GM12872 (cell line): Measurements from ENCODE around the gene LIN7B.

Source experiments
- TF ChIP-seq, protein P1 (sequence below): IDR thresholded peaks from 3 replicates; pipeline ENCODE4 v1.5.1; 2011; ENCODE audit warnings: low read depth, mild to moderate bottlenecking, low read length, moderate library complexity; ENCODE audit not compliant: insufficient read depth

Gene LIN7B

DNA sequence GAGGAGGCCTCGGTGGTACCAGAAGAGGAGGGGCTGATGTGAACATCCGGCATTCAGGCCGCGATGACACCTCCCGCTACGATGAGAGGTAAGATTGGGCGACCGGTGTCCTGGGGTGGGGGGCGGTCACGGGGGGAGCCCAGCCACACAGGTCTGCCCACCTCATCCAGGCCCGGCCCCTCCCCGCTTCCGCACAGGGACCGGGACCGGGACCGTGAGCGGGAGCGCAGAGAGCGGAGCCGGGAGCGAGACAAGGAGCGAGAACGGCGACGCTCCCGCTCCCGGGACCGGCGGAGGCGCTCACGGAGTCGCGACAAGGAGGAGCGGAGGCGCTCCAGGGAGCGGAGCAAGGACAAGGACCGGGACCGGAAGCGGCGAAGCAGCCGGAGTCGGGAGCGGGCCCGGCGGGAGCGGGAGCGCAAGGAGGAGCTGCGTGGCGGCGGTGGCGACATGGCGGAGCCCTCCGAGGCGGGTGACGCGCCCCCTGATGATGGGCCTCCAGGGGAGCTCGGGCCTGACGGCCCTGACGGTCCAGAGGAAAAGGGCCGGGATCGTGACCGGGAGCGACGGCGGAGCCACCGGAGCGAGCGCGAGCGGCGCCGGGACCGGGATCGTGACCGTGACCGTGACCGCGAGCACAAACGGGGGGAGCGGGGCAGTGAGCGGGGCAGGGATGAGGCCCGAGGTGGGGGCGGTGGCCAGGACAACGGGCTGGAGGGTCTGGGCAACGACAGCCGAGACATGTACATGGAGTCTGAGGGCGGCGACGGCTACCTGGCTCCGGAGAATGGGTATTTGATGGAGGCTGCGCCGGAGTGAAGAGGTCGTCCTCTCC is 6.3 kb upstream of the LIN7B start:
- TF ChIP-seq, protein P1, sequence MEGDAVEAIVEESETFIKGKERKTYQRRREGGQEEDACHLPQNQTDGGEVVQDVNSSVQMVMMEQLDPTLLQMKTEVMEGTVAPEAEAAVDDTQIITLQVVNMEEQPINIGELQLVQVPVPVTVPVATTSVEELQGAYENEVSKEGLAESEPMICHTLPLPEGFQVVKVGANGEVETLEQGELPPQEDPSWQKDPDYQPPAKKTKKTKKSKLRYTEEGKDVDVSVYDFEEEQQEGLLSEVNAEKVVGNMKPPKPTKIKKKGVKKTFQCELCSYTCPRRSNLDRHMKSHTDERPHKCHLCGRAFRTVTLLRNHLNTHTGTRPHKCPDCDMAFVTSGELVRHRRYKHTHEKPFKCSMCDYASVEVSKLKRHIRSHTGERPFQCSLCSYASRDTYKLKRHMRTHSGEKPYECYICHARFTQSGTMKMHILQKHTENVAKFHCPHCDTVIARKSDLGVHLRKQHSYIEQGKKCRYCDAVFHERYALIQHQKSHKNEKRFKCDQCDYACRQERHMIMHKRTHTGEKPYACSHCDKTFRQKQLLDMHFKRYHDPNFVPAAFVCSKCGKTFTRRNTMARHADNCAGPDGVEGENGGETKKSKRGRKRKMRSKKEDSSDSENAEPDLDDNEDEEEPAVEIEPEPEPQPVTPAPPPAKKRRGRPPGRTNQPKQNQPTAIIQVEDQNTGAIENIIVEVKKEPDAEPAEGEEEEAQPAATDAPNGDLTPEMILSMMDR, result no peak

DNA sequence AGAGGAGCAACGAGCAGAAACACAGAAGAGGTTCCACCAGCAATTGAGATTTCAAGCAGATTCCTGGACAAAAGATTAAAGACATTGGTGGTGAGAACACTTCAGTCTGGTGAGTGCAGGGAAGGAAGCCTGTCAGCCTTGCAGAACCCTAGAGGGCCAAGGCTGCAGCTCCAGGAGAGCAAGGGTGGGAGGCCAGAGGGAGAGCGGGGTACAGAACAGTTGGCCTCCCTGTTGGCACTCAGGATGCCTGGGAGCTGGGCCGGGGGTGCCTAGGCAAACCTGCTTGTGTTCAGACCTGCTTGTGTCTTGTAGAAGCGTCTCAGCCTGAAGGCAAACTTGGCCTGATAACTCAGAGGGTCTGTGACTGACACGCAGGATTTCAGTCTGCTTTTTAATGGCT is 5.1 kb upstream of the LIN7B start:
- TF ChIP-seq, protein P1, result no peak

DNA sequence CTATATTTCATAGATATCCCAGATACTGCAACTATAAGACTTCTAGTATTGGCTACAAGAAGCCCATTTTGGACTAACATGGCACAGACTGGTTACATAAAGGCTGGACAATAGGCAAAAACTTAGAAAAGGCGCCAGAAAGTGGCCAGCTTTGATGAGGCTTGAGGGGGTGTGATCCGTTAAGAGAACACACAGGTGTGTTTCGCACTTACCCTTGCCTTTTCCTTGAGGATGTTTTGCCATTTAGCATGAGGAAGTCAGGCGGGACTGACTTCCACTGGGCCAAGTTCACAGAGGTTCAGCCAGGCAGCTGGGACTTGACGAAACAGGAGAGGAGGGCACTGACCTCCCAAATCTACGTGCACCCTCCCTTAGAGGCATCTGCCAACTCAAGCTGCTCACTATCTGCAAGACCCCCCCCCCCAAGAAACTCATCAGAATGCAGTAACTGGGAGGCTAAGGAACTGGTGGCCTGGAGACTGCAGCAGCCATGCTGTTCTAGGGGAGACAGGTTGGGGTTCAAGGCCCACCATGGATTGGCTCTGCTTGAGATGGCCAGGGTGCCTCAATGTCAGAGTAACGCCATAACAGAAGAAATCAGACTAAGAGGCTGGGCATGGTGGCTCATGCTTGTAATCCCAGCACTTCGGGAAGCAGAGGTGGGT is 4.5 kb upstream of the LIN7B start:
- TF ChIP-seq, protein P1, result no peak

DNA sequence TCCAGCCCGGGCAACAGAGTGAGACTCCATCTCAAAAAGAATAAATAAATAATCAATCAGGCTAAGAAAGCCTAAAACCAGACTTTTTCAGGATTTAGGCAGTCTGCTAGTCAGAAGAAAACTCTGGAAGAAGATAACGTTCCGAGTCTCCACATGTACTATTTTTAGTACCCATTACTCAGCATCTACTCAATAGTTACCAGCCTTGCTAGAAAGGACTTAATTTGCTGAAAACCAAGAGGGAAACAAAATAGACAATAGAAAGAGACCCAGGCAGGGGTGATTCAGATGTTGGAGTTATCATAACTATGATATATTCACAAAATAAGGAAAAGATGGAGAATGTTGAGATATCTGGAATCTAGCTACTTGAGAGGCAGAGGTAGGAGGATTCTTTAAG is 3.6 kb upstream of the LIN7B start:
- TF ChIP-seq, protein P1, result no peak

DNA sequence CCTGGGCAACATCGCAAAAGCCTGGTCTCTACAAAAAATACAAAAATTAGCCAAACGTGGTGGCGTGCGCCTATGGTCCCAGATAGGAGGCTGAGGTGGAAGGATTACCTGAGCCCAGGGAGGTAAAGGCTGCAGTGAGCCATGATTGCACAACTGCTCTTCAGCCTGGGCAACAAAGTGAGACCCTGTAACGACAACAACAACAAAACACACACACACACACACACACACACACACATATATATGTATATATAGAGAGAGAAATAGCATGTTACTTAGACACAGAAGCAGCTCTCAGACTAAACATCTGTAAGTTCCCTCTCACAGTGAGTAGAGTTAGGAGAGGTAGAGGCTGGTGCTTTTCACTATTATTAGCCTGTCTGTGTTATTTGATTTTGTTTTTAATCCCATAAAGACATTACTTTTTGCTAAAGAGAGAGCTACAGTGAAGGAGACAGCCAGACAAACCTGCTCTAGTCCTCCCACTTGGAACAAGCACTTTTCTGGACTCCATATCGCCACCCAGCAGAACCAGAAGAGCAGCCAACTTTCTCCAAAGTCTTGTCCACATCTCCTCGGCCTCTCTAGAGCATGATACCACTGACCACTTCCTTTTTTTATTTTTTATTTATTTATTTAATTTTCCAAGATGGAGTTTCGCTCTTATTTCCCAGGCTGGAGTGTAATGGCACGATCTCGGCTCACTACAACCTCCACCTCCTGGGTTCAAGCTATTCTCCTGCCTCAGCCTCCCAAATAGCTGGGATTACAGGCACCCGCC is 2.8 kb upstream of the LIN7B start:
- TF ChIP-seq, protein P1, result no peak

DNA sequence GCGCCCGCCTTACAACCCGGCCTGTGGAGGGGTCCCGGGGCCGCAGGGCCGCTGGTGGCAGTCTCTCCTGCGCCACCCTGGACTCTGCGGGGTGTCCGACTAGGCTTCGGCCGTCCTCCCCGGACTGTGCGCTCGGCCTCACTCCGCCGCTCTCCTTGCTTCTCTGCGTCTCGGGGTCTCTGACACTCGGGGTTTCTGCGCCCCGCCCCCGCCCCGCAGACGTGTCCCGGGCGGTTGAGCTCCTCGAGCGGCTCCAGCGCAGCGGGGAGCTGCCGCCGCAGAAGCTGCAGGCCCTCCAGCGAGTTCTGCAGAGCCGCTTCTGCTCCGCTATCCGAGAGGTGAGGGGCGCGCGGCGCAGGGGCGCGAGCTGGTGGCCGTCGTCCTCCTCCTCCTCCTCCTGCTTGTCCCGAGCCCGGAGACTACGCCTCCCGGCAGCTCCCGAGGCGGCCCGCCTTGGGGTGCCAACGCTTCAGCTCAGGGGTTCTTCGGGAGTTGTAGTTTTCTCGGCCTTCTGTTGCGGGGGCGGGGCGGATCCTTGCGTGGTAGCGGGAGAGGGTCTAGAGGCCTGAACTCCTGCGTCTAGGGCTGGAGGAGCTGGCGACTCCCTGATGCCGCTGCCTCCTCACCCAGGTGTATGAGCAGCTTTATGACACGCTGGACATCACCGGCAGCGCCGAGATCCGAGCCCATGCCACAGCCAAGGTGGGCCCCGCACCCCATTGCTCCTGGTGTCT is 627 bp downstream of the LIN7B start:
- TF ChIP-seq, protein P1, result no peak

DNA sequence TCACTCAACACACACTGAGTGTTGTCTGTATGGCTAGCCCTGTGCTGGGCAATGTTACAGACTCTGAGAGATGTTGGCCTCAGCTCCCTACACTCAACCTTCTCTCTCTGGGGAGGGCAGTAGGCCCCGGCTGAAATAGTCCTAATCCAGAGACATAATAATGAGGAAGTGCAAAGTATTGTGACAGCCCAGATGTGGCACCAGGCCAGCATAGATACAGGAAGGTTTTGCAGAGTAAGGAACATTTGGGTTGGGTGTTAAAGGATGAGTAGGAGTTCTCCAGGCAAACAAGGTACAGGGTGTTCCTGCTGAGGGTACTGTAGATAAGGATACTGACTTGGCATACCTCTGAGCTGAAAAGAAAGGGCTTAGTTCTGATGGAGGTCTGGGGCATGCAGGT is 2.4 kb downstream of the LIN7B start:
- TF ChIP-seq, protein P1, result no peak
